Body of pancreas (tissue), 4 donors: ENCODE measurements around the gene CHST13.

Experiments used
- CTCF ChIP-seq, 7 experiments: fragments of 450-650 bp in 4 of 7; fragments of 200-600 bp in 3 of 7; sonication (generic) in 3 of 7; IDR thresholded peaks; one replicate each; pipeline ENCODE4 v1.5.1; 2016 to 2019; ENCODE audit warnings: antibody characterized with exemption in 7 of 7
- POLR2A ChIP-seq, 3 donors: fragments of 450-650 bp; IDR thresholded peaks; one replicate each; pipeline ENCODE4 v1.6.1; 2016; ENCODE audit warnings: antibody characterized with exemption in 3 of 3, mild to moderate bottlenecking in 2 of 3

GRCh38 chr3:126539558-126540250 lies 15.7 kb downstream of the CHST13 start:
- TF ChIP-seq POLR2A (IDR thresholded peaks at IDR 0.05), result no peak
- TF ChIP-seq CTCF (IDR thresholded peaks at IDR 0.05), result no peak
